Stimulated activated CD8-positive, alpha-beta memory T cell treated with anti-CD3 and anti-CD28 coated beads, Interleukin-7, amount 100 ng/mL, for 4 hours (primary cell): Measurements from ENCODE around the gene AKR1C3.
"Not testable (repeated sequence)": the region's sequence is repeated elsewhere in the genome, so short reads cannot be mapped to it uniquely, and the experiment has no call there.

Experiments
- DNase-seq, 2 donors: peaks; one replicate each; pipeline ENCODE4 v3.0.0-alpha.2; 2020; ENCODE audit warnings: low read depth in 2 of 2

Gene AKR1C3

DNA sequence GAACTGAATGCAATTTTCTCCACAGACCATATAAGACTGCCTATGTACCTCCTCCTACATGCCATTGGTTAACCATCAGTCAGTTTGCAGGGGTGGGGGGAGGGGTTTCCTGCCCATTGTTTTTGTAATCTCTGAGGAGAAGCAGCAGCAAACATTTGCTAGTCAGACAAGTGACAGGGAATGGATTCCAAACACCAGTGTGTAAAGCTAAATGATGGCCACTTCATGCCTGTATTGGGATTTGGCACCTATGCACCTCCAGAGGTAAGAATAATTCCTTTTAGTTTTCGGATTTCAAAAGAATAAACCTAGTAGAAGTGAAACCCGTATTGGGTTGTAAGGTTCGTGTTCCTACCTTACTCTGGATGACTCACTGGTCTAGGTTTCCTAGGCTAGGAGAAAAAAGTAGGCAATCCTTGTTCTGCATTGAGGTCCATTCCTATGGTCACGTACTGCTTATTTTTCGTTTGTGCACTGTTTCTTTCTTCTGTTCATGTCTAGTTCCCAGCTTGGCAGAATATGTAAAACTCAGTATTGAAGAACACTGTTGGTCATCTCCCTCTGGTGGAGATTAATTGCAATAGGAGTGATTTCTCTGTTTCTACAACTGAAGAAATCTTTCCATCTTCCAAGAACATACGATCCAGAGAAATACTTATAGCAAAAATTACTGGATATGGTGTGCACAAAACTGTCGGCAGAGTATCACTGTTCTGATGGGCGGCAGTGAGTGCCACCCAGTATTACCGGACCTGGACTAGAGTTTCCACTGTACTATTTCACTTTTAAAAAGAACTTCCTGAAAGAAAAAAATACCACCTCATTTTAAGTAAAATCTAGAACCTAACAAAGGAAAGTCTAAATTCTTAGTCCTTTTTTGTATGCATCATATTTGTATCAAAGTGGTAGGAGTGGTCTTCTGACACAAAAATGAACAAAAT lies at the start of gene AKR1C3:
TSS of gene AKR1C3 (plus strand) at position 150 of the 941 bp plus-strand sequence. CDS start at position 181, 31 bp downstream.
- no peak for DNase-seq

DNA sequence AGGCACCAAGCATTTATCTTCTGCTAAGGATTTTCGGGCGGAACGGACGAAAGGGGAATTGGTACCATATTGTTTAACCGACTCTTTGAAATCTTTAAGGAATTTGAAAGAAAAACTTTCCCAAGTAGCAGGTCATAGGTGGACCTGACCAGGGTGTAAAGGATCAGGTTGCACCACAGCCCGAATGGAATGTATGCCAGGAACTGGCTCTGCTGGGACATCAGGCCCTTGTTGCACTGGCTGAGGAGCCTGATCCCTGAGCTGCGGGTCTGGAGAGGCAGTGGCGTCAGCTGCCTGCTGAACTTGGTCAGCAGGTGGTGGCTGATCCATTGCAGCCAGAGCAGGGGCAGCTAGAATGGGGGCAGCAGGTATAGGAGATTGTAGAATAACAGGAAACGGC lies 49.1 kb upstream of the AKR1C3 start:
- DNase-seq = no peak

DNA sequence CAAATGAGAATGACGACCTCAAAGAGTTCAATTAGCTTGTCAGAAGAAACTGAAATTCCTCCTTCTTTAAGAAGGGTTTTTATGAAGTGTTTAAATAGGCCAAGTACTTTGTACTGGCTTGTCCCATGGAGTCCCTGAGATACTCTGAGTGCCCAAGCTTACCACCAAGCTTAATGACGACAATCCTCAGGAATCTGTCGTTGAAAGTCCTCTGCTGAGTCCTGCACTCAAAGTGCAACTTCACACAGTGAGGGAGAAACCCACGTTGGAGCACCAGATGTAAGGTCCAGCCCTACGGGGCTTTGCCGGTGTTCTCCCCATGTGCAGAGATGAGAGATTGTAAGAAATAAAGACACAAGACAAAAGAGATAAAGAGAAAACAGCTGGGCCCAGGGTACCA lies 47.8 kb upstream of the AKR1C3 start:
- DNase-seq = no peak

DNA sequence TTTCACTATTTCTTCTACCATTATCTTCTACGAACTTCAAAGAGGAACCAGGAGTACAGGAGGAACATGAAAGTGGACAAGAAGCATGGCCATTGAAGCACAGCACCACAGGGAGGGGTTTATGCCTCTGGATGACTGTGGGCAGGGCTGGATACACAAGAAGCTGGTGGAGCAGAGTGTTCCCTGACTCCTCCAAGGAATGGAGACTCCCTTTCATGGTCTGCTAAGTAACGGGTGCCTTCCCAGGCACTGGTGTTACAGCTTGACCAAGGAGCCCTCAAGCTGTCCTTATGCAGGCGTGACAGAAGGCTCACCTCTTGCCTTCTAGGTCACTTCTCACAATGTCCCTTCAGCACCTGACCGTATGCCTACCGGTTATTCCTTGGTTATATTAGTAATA lies 47.2 kb upstream of the AKR1C3 start:
- not testable (repeated sequence) for DNase-seq

DNA sequence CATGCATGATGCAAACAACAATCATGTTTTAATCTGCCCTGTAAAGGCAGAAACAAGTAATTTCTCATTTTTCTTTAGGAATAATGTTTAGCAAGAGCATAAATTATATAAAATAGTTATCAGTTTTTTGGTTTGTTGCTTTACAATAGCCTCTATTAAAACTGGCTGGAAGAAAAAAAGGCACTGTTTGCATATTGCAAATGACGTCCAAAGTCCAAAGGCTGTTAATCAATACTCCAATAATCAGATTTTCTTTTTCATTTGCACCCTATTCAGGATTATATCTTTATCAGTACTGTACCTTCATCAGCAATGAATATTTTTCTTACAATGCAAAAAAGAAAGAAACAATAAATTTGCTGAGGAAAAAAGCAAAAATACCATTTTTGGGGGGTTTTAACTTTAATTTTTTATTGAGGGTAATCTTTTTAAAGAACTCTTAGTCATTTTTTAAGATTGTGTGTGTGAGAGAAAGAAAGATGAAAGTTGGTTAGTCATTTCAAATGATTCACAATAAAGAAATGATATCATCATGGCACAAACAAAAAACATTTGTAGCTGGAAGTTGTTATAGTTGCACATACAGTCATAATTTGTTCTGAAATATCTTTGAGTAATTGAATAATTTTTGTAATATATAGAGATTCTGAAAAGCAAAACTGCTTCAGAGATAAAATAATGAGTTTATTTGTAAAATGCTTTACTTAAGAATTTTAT lies 46.1 kb upstream of the AKR1C3 start:
- no peak for DNase-seq

DNA sequence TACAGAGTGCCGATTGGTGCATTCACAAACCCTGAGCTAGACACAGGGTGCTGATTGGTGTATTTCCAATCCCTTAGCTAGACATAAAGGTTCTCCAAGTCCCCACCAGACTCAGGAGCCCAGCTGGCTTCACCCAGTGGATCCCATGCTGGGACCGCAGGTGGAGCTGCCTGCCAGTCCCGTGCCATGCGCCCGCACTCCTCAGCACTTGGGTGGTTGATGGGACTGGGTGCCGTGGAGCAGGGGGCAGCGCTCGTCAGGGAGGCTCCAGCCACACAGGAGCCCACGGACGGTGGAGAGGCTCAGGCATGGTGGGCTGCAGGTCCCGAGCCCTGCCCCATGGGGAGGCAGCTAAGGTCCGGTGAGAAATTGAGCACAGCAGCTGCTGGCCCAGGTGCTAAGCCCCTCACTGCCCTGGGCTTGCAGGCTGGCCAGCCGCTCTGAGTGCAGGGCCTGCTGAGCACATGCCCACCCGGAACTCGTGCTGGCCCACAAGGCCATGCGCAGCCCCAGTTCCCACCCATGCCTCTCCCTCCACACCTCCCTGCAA lies 41.2 kb upstream of the AKR1C3 start:
- not testable (repeated sequence) for DNase-seq

DNA sequence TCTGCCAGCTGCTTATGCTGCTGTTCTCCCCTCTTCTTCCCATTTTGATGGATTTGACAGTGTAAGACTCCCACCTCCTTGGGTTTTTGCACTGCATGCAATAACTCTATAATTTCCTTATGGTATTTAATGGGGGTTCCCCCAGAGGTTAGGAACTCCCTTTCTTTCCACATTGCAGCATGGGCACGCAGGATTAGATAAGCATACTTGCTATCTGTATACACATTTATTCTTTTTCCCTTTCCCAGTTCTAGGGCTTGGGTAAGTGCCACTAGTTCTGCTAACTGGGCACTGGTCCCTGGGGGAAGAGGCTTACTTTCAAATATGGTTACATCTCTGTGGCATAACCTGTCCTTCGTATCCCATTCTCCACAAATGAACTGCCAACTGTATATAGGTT lies 39.4 kb upstream of the AKR1C3 start:
- DNase-seq = not testable (repeated sequence)

DNA sequence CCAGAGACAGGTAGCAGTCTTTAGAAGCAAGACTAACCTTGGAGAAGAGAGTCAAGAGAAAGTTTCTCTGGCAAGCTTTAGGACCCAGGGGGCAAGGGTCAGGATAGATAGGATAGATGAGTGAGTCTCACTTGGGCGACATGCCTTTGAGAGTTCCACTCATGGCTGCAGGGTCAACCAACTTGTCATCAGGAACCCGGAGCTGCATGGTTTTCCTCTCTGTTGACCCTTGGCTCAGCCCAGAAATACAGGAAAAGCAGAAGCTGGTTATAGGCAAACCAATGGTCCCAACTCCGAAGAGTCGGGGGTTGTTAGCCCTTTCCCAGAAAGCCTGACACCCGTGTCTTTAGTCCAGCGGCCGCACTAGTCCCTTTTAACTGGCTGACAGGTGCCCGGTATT lies 34.9 kb upstream of the AKR1C3 start:
- not testable (repeated sequence) for DNase-seq

DNA sequence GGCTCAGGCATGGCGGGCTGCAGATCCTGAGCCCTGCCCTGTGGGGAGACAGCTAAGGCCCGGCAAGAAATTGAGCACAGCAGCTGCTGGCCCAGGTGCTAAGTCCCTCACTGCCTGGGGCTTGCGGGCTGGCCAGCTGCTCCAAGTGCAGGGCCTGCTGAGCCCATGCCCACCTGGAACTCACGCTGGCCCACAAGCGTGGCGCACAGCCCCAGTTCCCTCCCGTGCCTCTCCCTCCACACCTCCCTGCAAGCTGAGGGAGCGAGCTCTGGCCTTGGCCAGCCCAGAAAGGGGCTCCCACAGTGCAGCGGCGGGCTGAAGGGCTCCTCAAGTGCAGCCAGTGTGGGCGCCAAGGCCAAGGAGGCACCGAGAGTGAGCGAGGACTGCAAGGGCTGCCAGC lies 33.4 kb upstream of the AKR1C3 start:
- not testable (repeated sequence) for DNase-seq

DNA sequence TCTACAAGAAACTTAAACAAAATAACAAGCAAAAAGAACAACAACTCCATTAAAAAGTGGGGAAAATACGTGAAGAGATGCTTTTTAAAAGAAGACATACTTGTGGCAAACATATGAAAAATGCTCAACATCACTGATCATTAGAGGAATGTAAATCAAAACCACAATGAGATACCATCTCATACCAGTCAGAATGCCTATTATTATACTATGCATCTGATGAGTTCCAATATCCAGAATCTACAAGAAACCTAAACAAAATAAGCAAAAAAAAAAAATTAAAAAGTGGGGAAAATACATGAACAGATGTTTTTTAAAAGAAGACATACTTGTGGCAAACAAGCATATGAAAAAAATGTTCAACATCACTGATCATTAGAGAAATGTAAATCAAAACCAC lies 29.6 kb upstream of the AKR1C3 start:
- DNase-seq = no peak

DNA sequence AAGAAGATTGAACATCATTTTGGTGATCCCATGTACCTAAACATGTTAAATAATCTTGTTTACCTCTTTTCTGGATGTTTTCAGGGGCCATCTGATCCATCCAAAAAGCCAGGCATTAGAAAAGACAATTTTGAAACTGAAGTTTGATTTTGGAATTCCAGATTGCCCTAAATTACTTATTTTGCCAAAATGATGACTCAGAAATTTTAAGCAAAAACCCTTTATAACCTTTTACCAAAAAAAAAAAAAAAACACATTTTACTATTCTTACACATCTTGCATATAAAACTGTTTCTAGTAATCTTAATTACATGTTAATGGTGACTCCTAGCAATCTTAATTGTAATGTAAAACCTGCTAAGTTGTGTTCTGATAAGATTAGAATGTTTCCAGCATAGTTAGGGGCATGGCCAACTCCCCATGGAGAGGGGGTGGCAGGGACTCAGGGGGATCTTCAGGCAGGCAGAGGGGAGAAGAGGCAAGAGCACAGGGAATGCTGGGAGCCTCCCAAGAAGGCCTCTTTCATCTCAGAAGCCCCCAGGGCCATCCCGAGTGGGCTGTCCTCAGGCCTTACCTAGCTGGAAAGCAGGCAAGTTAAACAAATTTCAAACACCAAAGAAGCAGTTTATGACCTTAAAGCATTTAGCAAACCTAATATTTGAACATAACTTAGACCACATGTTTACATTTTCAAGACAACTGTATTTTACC lies 25.8 kb upstream of the AKR1C3 start:
- no peak for DNase-seq

DNA sequence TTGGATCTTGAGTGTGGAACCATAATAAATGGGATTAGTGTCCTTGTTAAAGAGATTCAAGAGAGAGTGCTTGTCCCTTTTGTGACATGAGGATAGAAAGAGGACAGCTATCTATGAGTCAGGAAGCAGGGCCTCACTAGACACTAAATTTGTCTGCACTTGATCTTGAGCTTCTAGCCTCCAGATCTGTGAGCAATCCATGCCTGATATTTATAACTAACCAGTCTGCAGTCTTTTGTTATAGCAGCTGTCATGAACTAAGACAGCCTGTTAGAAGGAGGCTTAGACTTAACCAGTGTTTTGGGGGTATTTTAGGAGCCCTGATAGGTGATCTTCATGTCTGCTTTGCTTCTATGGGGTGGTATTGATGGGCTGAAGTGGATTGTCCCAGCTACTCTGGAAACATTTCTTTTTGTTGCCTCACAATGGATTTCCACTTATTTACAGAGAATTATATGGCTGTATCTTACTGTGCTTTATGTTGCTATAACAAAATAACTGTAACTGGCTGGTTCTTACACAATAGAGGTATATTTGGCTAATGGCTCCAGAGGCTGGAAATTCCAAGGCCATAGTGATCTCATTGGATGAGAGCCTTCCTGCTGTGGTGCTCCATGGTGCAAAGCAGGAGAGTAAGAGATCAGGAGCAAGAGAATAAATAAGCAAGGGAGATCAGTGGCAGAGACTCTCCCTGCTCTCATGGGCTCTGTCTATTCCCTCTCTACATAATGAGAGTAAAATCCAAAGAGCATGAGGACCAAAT lies 23.4 kb upstream of the AKR1C3 start:
- no peak for DNase-seq

DNA sequence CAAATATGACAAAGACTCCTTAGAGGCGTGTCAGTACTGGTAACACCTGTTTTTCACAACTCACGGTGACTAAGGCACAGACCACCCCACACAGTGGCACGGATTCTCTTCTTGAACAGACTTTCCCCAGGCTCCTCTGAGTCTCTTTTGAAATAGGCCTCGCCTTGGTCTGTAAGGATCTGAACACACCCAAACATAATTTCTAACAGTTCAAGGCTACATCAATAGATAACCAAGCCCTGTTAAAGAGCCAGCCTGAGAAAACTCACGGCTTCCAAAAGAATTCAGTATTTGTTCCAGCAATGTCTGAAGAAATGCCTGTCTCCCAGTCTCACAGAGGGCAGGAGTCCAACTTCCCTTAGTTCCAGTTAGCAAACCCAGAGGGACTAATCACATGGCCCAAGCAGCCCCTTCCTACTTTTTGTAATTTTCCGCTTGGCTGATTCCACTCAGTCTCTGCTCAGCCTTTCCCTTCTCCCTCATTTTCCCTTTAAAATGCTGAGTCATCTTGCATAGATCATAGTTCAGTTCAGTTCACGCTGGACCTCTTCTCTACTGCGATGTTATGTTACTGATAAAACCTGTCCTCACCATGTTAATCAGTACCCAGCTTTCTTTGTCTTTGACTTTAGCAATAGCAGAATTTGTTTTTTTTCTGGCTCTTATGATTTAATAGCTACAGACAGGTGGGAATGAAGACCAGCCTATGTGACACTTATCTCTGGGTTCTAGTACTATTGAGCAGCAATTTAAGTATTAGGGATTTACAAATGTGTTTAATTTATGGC lies 22.6 kb upstream of the AKR1C3 start:
- DNase-seq = no peak

DNA sequence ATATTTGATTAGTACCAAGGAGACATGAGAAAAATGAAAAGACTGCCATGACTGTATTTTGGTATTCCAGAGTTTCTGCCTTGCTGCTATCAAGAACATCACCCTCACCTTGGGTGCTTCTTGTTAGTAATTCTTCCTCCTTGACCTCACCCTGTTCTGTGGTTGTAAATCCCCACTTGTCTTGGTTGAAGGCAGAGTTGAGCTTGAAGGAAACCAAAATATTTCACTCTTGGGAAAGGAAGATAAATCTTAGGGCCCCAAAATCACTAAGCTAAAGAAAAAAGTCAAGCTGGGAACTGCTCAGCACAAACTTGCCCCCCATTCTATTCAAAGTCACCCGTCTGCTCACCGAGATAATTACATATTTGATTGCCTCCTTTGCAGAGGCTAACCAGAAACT lies 20.6 kb upstream of the AKR1C3 start:
- DNase-seq = no peak

DNA sequence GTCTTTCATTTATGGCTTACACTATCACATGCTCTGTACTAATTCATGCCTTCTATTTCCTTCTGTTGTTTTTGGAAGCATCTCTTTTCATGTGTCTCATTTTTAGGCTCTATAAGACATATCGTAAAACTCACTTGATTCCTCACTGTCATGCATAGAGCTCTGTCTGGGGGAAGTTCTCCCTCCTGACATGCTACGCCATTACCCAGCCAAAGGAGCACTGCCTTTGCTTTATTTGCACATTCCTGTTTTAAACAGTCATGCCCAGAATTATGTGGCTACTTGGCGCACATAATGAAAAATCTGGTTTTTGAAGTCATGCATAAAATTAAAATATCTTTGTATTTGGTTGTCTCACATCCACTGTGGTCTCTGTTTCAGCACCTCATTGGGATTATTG lies 17.6 kb upstream of the AKR1C3 start:
- no peak for DNase-seq

DNA sequence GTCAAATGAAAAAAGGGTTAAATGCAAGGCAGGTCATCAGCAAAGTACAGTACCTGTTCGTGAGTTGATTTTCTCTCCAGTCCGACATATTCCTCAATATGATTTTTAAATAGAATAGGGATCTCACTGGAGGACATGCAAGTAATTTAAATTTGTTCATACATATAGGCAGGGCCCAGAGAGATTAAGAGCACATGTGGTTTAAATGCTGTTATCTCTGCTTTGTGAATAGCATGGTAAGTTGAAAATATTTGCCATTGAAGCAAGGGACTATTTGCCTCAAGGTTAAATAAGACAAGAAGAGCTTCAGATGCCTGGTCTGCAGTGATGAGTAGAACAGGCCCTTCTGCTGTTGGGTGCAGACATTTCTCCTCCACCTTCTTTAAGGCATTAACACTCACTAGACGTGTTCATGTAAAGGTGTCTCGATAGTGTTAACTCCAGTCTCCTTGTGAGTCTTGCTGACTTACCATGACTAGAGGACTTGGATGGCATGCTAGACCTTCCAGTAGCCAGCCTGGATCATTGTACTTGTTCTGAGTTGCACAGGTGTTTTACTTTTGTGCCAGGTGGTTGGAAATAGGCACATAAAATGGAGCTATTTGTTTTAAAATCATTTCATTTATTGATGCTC lies 15.6 kb upstream of the AKR1C3 start:
- DNase-seq = no peak

DNA sequence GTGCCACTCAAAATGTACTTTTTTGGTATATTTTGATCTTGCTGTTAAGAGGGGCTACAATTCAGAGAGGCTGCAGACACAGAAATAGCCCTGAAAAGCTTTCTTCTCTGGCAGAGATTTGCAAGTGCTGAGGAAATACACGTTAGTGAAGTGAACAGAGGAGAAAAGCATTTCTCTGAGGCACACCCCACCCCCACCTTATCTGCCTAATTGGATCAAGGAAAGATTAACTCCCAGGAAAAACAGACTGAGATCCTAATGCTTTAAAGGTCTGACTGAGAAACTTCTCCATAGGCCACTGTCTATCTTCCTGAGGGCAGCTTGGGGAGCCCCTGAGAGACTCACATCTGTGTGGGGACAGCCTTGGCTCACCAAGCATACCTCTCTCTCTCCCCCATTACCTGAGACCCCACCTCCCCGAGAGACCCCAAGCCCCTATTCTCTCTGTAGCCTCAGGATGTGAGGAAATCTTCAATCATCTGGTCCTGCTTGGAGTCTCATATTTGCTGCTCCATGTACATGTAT lies 14.8 kb upstream of the AKR1C3 start:
- no peak for DNase-seq

DNA sequence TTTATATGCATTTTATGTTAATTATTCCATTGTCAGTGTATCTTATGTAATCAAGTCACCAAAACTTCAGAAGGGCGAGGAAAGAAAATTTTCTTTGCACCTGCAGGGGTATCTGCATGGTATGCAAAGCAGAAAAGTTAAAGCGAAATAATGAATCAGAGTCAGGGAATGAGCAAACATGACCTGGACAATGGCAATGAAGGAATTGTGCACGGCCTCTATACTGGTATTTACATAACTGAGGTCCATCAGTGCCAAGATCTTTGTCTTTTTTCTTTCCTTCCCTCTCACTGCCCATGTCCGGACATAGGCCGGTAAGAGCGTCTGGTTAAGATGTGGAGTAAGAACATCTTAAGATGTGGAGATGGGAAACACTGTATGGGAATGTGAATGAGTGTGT lies 14.4 kb upstream of the AKR1C3 start:
- DNase-seq = no peak

DNA sequence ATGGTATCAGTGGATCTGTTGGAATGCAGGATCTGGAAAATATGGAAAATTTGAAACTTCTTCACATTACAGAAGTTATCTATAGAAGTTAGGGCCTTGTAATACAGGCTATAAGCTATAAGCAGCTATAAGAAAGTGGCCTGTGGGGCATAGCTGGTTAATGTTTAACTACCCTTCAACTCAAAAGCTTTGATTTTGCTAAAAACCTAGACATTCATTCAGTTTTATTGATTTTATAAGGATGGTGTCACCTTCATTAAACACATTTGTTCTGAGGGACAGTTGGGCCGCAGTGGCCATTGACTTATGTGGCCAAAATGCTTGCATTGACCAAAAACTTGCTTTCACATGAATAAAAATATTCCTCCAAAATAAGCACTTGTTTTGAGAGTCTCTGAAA lies 13.1 kb upstream of the AKR1C3 start:
- no peak for DNase-seq
